A204.1 (cell line): ENCODE data around the gene TMPRSS6.

Experiments
- FAIRE-seq: peaks from 2 replicates; lab custom pipeline; 2012; peaks lifted over from hg19 to GRCh38; lab: Jason Lieb, UNC

Gene TMPRSS6

GRCh38 chr22:37064553-37064952 is 45.0 kb downstream of the TMPRSS6 start:
- no peak for FAIRE-seq

DNA sequence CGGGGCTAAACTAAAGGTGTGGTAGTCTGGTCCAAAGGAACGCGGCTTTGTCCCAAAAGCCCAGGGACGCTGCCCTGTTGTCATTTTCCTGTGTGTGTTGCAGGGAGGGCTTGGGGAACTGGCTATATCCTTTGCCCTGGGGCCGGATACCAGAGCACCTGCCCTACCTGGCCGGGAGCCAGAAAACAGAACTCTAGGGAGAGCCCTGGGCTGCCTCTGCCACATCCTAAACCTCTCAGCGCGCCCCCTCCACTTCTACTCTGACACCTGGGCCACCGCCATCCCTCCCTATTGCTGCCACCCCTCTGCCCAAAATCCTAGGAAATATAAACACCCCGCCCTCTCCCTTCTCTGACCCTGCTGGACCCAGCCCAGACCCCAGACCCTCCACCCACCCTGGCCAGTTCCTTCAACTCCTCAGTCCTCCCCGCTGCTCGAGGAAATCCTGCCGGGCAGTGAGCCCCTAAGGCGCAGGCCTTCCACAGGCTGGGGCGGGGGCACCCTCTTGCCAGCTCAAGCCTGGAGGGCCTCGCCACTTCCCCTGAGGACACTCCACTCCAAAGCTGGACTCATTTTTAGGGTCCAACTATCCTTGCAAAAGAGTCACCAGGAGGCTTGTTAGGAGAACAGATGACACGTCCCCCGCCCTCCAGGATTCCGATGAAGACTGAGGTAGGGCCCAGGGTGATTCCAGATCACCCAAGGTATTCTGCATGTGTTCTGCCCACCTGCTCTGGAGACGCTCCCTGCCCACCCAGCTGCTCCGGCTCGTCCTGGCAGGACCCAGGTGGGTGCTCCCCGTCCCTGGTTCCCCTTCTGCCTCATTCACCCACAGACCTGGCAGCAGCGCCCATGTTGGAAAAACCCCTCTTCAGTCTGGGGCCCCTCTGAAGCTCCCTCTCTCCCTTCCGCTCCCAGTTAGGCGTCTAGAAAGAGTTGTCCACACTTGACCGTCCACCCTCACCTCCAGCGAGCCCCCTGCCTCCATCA is 45.8 kb downstream of the TMPRSS6 start:
- no peak for FAIRE-seq

- no peak for FAIRE-seq
These were observed 46.7 kb downstream of the TMPRSS6 start for GRCh38 chr22:37062702-37063381.

DNA sequence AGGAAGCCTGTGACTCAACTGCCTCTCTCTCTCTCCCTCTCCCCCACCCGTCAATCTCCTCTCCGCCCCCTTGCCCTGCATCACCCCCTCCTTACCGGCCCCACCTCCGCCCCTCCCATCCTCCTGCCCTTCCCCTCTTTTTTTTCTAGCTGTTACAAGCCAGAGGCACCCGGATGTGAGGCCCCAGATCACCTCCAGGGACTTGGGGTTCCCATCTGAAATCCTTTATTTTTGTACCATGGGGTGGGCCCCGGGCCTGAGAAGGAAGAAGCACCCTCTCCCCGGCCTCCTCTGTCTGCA is 47.2 kb downstream of the TMPRSS6 start:
- FAIRE-seq = no peak

GRCh38 chr22:37061611-37062375 is 47.7 kb downstream of the TMPRSS6 start:
- FAIRE-seq = no peak

DNA sequence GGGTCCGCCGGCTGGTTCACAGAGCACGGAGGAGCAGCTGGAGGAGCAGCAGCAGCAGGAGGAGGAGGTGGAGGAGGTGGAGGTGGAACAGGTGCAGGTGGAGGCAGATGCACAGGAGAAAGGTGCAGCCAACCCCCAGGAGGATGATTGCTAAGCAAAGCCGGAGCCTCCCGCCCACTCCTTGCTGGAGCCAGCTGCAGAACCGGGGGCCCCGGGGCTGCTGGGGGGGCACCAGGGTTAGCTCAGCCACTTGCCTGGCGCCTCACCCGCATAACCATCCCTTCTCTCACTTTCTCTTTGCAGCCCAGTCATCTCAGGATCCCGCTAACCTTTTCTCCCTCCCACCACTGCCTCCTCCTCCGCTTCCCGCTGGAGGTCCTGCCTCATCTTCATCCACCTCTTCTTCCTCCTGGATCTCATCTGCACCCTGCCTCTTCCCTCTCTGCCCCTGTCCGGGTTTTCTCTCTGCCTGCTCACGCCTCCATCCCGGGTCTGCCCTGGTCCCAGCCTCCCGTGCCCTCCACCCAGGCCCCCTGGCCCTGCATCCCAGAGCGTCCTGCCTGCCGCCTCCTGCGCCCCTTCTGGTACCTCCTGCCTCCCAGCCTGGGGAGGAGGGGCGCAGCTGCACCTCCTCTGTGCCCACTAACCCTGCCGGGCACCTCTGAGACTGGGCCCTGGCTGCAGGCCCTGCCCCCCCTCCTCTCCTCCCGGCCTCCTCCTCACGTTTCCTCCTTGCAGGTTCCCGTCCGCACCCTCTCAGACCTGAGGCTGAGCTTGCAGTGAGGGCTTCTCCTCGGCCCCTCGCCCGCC is 48.5 kb downstream of the TMPRSS6 start:
- FAIRE-seq = no peak

GRCh38 chr22:37059876-37060449 is 49.5 kb downstream of the TMPRSS6 start:
- FAIRE-seq = no peak

GRCh38 chr22:37058917-37059701 is 50.4 kb downstream of the TMPRSS6 start:
- FAIRE-seq = no peak

DNA sequence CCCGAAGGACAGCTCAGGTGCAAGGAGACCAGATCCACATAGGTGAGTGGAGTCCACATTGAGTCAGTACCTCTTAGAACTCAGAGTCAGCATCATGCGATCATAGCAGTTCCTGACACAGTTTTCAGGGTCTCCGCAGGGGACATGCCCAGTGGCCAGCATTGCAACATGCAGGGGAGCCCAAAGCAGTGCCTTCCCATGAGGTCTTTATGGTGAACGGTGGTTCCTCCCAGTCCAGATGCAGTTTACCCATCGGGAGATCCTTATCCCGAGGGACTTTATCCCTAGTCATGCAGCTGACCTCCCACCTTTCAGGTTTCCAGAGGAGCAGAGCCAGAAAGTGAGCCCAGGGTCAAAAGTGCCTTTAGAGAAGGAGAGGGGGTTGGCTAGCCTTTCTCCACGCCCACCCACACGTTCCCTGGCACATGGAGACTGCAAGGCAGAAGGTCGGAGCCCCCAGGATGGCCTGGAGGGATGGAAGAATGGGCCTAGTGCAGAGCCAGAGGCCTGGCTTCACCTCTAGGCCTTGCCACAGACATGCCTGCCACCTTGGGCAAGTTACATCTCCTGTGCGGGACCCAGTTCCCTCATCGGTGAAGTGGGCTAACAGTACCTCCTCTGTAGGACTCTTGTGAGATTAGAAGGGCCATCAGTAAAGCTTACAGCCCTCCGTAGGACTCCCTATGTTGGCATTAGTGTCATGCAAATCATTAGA is 51.6 kb downstream of the TMPRSS6 start:
- no peak for FAIRE-seq

DNA sequence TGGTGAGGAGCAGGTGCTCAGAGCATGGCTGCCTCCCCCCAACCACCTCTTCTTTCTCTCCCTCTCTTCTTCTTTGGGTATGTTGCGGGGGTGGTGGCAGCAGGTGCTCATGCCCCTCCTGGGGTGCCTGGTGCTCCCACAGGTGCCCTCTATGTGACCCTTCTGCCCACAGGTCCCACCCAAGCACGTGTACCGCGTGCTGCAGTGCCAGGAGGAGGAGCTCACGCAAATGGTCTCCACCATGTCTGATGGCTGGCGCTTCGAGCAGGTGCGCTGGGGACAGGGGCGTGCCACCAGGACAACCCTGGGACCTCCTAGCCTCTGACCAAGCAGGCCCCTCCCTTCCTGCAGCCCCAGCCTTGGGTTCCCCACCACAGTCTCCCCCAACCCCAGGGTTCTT is 52.3 kb downstream of the TMPRSS6 start:
- FAIRE-seq = no peak

DNA sequence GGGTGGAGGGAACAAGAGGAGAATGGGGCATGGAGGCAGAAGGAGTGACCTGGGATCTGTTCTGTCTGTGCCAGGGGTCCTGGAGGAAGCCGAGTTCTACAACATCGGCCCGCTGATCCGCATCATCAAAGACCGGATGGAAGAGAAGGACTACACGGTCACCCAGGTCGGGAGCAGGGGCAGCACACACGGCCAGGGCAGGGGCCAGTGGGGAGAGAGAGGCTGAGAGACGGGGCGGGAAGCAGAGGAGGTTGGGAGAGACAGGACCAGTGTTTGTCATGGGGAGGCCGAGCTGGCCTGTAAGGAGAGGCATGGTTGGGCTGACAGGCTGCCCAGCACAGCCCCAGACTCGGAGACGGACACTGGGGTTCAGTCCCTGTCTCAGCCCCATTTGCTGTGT is 53.3 kb downstream of the TMPRSS6 start:
- FAIRE-seq = no peak

DNA sequence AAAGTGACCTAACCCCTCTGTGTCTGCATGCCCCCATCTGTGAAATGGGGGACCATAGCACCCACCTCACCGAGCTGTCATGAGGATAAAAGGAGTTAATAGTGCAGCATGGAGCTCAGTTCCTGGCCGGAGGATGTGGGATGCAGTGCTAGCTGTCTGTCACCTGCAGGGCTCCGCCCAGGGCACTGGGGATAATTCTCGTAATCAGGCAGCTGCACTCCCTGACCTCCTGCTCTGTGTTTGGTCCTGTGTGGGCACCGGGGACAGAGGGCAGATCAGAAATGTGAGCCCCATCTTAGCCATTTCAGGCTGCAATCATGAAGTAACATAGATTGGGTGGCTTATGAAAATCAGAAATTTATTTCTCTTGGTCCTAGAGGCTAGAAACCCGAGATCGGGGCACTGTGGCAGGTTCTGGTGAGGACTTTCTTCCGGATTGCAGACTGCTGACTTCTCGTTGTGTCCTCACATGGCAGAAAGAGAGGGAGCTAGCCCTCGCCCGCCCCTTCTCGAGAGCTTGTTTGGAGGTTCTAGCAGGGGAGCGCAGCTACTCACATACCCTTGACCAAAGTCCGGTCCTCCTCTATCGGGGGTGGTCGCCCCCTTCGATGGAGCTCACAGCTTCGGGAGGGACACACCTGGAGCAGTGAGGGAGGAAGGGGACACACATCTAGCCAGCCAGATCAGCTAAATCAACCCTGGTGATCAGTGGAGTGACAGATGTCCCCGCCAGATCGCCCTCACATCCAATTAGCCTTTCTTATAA is 54.7 kb downstream of the TMPRSS6 start:
- FAIRE-seq = no peak

- FAIRE-seq = no peak
These were observed 55.5 kb downstream of the TMPRSS6 start for GRCh38 chr22:37054056-37054395.

DNA sequence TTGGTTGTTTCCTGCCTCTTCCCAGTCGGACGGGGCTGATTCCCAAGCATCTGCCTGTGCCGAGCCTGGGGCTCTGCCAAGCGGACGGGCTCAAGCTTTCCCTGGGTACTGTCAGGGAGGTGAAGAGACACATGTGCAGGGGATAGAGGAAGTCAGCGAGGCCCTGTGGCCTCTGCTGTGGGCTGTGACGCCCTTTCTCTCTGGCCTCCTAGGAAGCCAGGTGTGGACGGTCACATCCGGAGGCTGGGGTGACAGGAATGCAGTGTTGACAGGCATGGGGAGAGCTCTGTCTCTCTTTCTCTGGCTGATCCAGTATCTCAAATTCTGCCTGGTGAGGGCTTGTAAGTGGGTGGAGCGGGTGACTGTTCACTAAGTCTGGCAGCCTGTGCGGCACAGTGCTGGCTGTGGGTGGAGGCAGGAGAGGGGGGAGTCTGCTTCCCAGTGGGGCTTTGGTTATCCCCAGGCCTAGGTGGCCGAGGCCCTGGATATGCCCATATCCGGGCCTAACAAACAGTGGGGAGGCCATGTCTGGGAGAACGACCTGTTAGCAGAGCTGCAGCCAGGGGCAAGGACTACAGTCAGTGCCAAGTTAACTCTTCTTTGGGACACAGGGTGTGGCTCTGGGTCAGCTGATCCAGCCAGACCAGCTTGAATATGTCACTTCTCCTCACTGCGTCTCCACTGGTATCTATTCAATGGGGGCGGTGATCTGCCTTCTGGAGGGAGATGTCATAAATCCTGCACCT is 56.0 kb downstream of the TMPRSS6 start:
- FAIRE-seq = no peak

GRCh38 chr22:37052386-37053309 is 56.9 kb downstream of the TMPRSS6 start:
- FAIRE-seq = no peak

- FAIRE-seq = no peak
These were observed 57.8 kb downstream of the TMPRSS6 start, which contains the start of gene KCTD17 for GRCh38 chr22:37051391-37052385. TSS of gene KCTD17 (plus strand) at chr22:37051742. CDS start at chr22:37051761, 19 bp downstream.
